Hypothalamus (tissue), 51 donors: ENCODE measurements around the gene C3orf85.
"Not testable (repeated sequence)": the region's sequence is repeated elsewhere in the genome, so short reads cannot be mapped to it uniquely, and the experiment has no call there.

Source experiments
- DNase-seq, 51 donors: peaks; one replicate each; lab custom pipeline; 2025; lab: John Stamatoyannopoulos, UW

The C3orf85 gene, protein sequence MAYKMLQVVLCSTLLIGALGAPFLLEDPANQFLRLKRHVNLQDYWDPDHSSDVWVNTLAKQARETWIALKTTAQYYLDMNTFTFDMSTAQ

GRCh38 chr3:109136523-109136922 is at the start of gene C3orf85:
Gene C3orf85, plus strand, starts transcription at chr3:109136719. Its CDS starts 129 bp downstream, at chr3:109136848.
- DNase-seq, result no peak

DNA sequence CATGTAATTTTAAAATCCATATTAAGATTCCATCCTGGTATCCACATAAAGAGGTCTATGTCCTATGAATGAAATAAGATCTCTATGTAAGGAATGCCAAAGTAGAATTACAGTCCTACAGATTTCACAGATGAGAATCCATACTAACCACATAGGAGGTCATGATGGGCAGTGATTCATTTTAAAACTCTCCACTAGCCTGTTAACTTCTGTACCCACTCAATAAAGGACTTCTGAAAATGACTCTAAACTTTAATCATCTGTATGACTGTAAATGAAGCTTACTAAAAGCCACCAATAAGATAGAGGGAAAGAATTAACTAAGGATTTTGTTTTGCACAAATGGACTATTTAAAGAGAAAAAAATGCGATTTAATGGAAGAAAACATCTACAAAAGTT is 47.3 kb upstream of the C3orf85 start:
- DNase-seq, result no peak

GRCh38 chr3:109091846-109092245 is 44.7 kb upstream of the C3orf85 start:
- no peak for DNase-seq

DNA sequence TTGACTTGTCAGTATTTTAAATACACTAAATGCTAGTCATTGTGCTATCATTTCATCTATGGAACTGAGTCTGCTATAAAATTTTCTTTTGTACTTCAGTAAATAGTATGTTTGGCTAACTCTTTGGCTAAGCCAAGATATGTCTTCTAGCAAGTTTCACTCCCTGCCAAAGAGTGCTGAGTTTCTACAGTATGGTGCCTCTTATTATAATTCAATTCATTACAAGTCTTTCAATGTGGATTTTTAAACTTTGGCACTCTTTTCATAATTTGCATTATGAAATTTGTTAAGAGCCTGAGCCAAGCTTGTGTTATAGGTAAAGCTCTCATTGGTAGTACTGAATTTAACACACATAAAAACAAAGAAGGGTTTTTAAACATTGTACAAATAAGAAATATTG is 43.0 kb upstream of the C3orf85 start:
- DNase-seq, result no peak

- DNase-seq, result no peak
These were observed 41.4 kb upstream of the C3orf85 start for GRCh38 chr3:109095166-109095565.

GRCh38 chr3:109098079-109098644 is 38.4 kb upstream of the C3orf85 start:
- no peak for DNase-seq

GRCh38 chr3:109109574-109109973 is 26.9 kb upstream of the C3orf85 start:
- DNase-seq, result no peak

- no peak for DNase-seq
These were observed 23.4 kb upstream of the C3orf85 start for GRCh38 chr3:109112946-109113760.

GRCh38 chr3:109114746-109115145 is 21.8 kb upstream of the C3orf85 start:
- no peak for DNase-seq

GRCh38 chr3:109115451-109115850 is 21.1 kb upstream of the C3orf85 start:
- no peak for DNase-seq

DNA sequence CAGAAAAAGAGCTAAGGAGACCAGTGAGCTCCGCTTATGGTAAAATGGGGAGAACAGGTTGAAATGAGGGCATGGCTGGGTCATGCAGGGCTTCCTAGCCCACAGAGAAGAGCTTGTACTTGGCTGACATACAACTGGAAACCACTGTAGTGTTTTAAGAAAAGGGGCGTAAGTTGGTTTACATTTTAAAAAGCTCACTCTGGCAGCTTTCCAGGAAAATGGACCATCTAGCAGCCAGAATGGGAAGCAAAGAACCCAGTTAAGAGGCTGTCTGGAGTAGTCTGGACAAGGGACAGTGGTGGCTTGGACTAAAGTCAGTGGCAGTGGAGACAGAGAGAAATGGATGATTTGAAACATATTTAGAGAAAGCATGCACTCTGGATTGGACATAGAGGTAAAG is 20.5 kb upstream of the C3orf85 start:
- DNase-seq, result no peak

- no peak for DNase-seq
These were observed 18.6 kb upstream of the C3orf85 start, which contains the start of gene MORC1 for GRCh38 chr3:109117939-109118338. Gene MORC1, minus strand, starts transcription at chr3:109118134. Its CDS starts 75 bp downstream, at chr3:109118059.

DNA sequence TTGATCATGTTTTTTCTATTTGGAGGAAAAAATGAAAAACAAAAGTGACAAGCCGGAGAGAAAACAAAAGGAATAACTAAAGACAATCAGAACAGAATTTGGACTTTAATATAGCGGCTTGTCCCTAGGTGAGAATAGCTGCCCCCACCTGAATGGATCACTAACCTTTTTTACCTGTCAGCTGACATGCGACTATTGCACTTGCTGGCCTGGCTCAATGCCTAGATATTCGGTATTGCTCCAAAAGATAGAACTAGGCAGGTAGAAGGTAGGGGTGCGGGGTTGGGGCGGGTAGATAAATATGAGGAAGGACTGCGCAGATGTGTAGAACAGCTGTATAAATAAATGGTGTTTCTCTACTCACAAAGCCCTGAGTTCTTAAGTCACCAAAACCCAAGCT is 17.9 kb upstream of the C3orf85 start:
- DNase-seq, result no peak

DNA sequence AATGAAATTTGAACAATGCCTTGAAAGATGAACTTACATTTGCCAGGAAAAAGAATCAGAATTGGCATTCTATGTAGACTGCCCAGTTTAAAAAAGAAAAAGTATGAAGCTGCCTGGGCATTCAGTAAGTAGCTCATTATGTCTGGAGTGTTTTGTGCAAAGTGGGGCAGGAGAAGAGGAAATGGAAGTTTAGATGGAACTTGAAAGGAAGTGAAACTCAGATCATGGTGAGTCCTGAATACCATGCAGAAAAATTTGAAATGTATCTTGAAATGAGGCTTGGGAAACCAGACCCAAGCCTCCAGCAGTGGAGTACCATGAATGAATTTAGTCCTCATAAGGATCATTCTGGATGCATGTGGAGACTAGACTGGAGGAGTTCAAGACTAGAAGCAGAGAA is 13.8 kb upstream of the C3orf85 start:
- DNase-seq, result no peak

DNA sequence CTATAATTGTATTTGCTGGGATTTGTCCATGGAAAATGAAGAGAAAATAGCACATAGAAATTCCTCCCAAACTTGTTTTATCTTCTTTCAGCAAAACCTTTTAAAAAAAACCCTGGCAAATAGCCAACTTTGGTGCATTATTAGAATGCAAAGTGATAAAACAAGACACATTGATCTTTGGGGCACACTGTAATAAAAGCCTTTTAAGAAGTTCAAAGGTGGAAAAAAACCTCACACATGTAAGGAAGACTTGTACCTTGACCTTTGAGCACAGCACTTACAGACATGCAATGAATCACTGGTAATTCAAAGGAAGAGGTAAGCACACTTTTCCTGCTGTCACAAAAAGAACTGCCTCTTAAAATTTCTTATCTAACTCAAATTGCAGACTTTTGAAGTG is 10.6 kb upstream of the C3orf85 start:
- DNase-seq, result no peak

GRCh38 chr3:109127553-109127952 is 9.0 kb upstream of the C3orf85 start:
- DNase-seq, result no peak

- no peak for DNase-seq
These were observed 5.2 kb upstream of the C3orf85 start for GRCh38 chr3:109131276-109131675.

GRCh38 chr3:109132801-109133473 is 3.6 kb upstream of the C3orf85 start:
- DNase-seq, result no peak

DNA sequence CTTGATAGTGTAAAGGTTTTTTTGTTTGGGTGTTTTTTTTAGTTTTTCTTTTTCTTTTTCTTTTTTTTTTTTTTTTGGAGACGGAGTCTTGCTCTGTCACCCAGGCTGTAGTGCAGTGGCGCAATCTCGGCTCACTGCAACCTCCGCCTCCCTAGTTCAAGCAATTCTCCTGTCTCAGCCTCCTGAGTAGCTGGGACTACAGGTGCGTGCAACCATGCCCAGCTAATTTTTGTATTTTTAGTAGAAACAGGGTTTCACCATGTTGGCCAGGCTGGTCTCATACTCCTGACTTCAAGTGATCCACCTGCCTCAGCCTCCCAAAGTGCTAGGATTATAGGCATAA is 3.1 kb upstream of the C3orf85 start:
- not testable (repeated sequence) for DNase-seq

GRCh38 chr3:109137761-109138160 is 1.2 kb downstream of the C3orf85 start:
- no peak for DNase-seq

DNA sequence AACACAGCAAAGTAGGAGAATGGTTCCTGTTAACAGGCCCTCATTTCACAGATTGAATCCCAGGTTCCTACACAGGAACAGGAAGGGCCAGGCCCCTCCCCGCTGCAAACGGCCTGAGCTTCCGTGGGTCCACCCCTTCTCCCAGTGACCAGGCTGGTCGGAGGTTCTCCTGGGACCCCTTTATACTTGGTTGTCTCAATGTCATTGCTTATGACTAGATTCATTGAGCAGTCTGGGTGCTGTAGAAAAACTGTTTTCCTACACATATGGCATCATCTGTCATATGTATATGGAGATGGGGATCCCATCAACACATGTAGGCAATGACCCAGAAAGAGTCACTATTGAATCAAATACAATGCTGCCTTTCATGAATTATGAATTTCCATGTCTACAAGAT is 3.8 kb downstream of the C3orf85 start:
- no peak for DNase-seq

DNA sequence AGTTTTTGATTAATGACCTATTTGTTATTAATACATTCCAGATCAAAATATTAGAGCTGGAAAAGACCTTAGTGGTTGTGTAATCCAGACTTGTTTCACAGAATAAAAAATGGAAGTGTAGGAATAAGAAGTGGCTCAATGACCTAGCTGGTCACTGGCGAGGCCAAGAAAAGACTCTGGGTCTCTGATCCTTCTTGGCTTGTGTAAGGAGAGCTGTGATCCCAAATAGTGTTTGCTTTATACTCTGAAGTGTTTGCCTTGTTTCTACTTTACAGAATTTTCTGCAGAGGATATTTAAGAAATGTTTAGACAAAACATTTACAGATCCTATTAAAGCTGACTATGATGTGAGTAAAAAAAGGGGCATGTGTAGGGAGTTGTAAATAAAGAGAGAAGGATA is 7.1 kb downstream of the C3orf85 start:
- DNase-seq, result no peak
